Measurements from ENCODE around the gene RUNX1.

DNA sequence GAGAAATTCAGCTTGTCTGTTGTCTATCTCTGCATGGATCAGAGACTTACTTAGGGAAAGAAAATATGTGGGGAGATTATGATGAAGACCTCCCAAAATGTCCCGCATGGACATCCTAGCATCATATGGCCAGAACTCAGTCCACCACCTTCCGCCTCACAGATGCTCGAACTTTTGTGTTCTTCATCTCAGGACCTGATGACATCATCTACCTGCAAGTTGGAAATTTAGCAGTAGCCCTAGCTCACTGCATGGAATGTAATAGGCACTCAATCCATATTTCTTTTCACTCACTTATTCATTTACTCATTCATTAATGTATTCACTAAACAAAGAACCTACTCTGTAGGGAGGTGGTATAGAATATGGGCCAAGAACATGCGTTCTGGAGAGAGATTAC, 283.5 kb downstream of the RUNX1 start:
- no peak for TF ChIP-seq FOXK2 (IDR thresholded peaks at IDR 0.05)
- TF ChIP-seq FOXA1 (IDR thresholded peaks at IDR 0.05), result no peak
- TF ChIP-seq HDGF (IDR thresholded peaks at IDR 0.05; ENCODE audit: borderline replicate concordance), result no peak
- no peak for TF ChIP-seq SUZ12 (IDR thresholded peaks at IDR 0.05)
- no peak for TF ChIP-seq SP1 (IDR thresholded peaks at IDR 0.05)
- no peak for TF ChIP-seq L3MBTL2 (conservative IDR thresholded peaks at IDR 0.05)
- no peak for TF ChIP-seq ELF4 (IDR thresholded peaks at IDR 0.05)
- TF ChIP-seq FOXM1 (IDR thresholded peaks at IDR 0.05; ENCODE audit: borderline replicate concordance), result no peak
- no peak for TF ChIP-seq ZNF384 (IDR thresholded peaks at IDR 0.05)
- no peak for TF ChIP-seq PKNOX1 (IDR thresholded peaks at IDR 0.05)
- TF ChIP-seq NFRKB (IDR thresholded peaks at IDR 0.05), result no peak
- no peak for TF ChIP-seq TARDBP (IDR thresholded peaks at IDR 0.05)

Measured in HEK293T (cell line).